ENCODE measurements around the gene OLA1. TPM values are rescaled to one million over a fixed set of nuclear protein-coding genes. Genes with fewer than 3 reads are reported as not detected.

OLA1 gene
- polyA plus RNA-seq, 3 donors = 24.9 to 72.3 (median 71.9) TPM

DNA sequence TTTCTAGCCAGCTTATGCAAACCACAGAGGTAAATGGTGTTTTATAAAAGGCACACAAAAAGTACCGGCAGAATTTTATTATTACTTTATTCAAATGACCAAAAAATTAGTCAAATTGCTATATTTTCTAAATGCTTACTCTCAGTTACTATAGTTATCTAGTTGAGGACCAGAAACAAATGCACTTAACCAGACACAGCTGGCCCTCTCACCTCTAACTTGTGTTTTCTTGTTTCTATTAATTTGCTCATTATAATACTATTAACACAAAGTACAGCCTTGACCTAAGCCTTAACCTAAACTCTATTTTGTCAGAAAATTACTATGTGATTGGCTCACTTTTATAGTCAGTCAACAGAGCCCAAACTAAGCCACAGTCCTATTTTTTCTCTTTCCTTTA is 26.2 kb downstream of the OLA1 start:
- peaks cover 0 to 3% (median 0%) of the 10 kb centered on the region in 7 donors for H3K9me3 Mint-ChIP-seq

DNA sequence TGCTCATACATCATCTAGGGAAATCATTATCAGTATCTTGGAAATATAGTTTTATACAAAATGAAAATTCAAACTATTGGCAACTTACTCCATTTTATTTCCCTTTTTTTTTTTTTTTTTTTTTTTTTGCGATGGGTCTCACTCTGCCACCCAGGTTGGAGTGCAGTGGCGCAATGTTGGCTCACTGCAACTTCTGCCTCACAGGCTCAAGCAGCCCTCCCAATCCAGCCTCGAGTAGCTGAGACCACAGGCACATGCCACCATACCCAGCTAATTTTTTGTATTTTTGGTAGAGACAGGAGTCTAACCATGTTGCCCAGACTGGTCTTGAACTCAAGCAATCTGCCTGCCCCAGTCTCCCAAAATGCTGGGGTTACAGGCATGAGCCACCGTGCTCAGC is 29.0 kb downstream of the OLA1 start:
- Mint-ChIP-seq H3K9me3 (peaks cover 0 to 2% (median 0%) of the 10 kb centered on the region in 7 donors), H3K4me3 (no peak overlapping the region), H3K27ac (peak overlapping the region in 2 of 7 donors; percentile 17 to 25), H3K4me1 (peaks cover 4% of the 10 kb centered on the region), H3K27me3 (ENCODE audit: low read depth in 3 of 3) (no peaks in the 10 kb centered on the region), H3K36me3 (peaks cover 16 to 34% of the 10 kb centered on the region in 2 donors)
- TF ChIP-seq CTCF (IDR thresholded peaks at IDR 0.05) = no peak
- Histone ChIP-seq H3K4me2 (replicated peaks; ENCODE audit: extremely low read depth, low read length, poor library complexity, severe bottlenecking) (no peak overlapping the region), H3K36me3 (replicated peaks in 1 of 2; ENCODE audit: control insufficient read depth in 1 of 2, insufficient read depth in 2 of 2, low read length in 2 of 2) (peaks cover 10 to 53% of the 10 kb centered on the region in 2 donors), H3K27me3 (ENCODE audit: control insufficient read depth in 2 of 2, insufficient read depth in 2 of 2, low read length in 2 of 2) (no peaks in the 10 kb centered on the region), H4K20me1 (ENCODE audit: insufficient read depth, low read length) (peaks cover 2% of the 10 kb centered on the region), H3K79me2 (ENCODE audit: insufficient read depth, low read length) (no peaks in the 10 kb centered on the region), H3K27ac (ENCODE audit: low read depth in 1 of 2, low read length in 2 of 2) (no peak overlapping the region), H2AFZ (ENCODE audit: insufficient read depth, low read depth, low read length, poor library complexity, severe bottlenecking) (no peak overlapping the region), H3K4me3 (replicated peaks in 1 of 3; ENCODE audit: low read depth in 2 of 3, low read length in 3 of 3) (no peak overlapping the region), H3K9ac (ENCODE audit: insufficient read depth, low read length, poor library complexity, severe bottlenecking) (no peak overlapping the region), H3K9me3 (replicated peaks in 1 of 2; ENCODE audit: control insufficient read depth in 1 of 2, insufficient read depth in 1 of 2, low read length in 2 of 2) (no peaks in the 10 kb centered on the region), H3K4me1 (ENCODE audit: control insufficient read depth in 1 of 2, insufficient read depth in 2 of 2, low read length in 2 of 2) (no peaks in the 10 kb centered on the region)
- no peak for DNase-seq
- intact Hi-C loops (cut with micrococcal nuclease) = no loop called here
- WGBS (ENCODE audit: insufficient coverage) = 100% methylated on average over 1 of the region's 4 CpGs

More for the DNA sequence above, 26.2 kb downstream of the OLA1 start:
- Histone ChIP-seq H2AFZ (ENCODE audit: insufficient read depth, low read depth, low read length, poor library complexity, severe bottlenecking) (no peak overlapping the region), H3K27ac (ENCODE audit: low read depth in 1 of 2, low read length in 2 of 2) (no peak overlapping the region), H3K4me1 (ENCODE audit: control insufficient read depth in 1 of 2, insufficient read depth in 2 of 2, low read length in 2 of 2) (no peaks in the 10 kb centered on the region), H3K27me3 (ENCODE audit: control insufficient read depth in 2 of 2, insufficient read depth in 2 of 2, low read length in 2 of 2) (no peaks in the 10 kb centered on the region), H3K4me2 (replicated peaks; ENCODE audit: extremely low read depth, low read length, poor library complexity, severe bottlenecking) (no peak overlapping the region), H3K79me2 (ENCODE audit: insufficient read depth, low read length) (no peaks in the 10 kb centered on the region), H3K4me3 (replicated peaks in 1 of 3; ENCODE audit: low read depth in 2 of 3, low read length in 3 of 3) (no peak overlapping the region), H3K9ac (ENCODE audit: insufficient read depth, low read length, poor library complexity, severe bottlenecking) (no peak overlapping the region), H3K9me3 (replicated peaks in 1 of 2; ENCODE audit: control insufficient read depth in 1 of 2, insufficient read depth in 1 of 2, low read length in 2 of 2) (no peaks in the 10 kb centered on the region), H3K36me3 (replicated peaks in 1 of 2; ENCODE audit: control insufficient read depth in 1 of 2, insufficient read depth in 2 of 2, low read length in 2 of 2) (peaks cover 16 to 78% of the 10 kb centered on the region in 2 donors), H4K20me1 (ENCODE audit: insufficient read depth, low read length) (peaks cover 3% of the 10 kb centered on the region)
- no peaks in the 10 kb centered on the region for H3K27me3 Mint-ChIP-seq (ENCODE audit: low read depth in 3 of 3)
- intact Hi-C loops (cut with micrococcal nuclease) = no loop called here
- H3K4me1 Mint-ChIP-seq = peaks cover 4% of the 10 kb centered on the region
- no peak overlapping the region for H3K4me3 Mint-ChIP-seq
- TF ChIP-seq CTCF (IDR thresholded peaks at IDR 0.05) = no peak
- WGBS (ENCODE audit: insufficient coverage) = no CpG with 5 or more reads among the region's 1 CpG
- no peak overlapping the region for H3K27ac Mint-ChIP-seq
- DNase-seq = no peak
- H3K36me3 Mint-ChIP-seq = peaks cover 37 to 45% of the 10 kb centered on the region in 2 donors
